H1 (cell line): ENCODE measurements around the gene GFY.

ENCODE experiments used
- BCL11A ChIP-seq, 2 experiments: IDR thresholded peaks; one replicate each; pipeline ENCODE4 v1.6.1; 2011; ENCODE audit warnings: low read depth in 2 of 2, low read length in 2 of 2, mild to moderate bottlenecking in 2 of 2
- CEBPB ChIP-seq: IDR thresholded peaks from 2 replicates; pipeline ENCODE4 v1.6.1; 2012; ENCODE audit warnings: low read depth, low read length
- CHD2 ChIP-seq: IDR thresholded peaks from 2 replicates; pipeline ENCODE4 v1.6.1; 2012; ENCODE audit warnings: low read length, improper control_type of control experiment
- EGR1 ChIP-seq: IDR thresholded peaks from 2 replicates; pipeline ENCODE4 v1.6.1; 2011; ENCODE audit warnings: low read depth, low read length, borderline replicate concordance
- EP300 ChIP-seq, 2 experiments: IDR thresholded peaks; 1 replicate in 1 of 2; 2 replicates in 1 of 2; pipeline ENCODE4 v1.6.1; 2011 to 2012; ENCODE audit warnings: low read depth in 2 of 2, low read length in 2 of 2, mild to moderate bottlenecking in 2 of 2, borderline replicate concordance in 1 of 2, inconsistent platforms in 1 of 2, moderate library complexity in 1 of 2
- EZH2 ChIP-seq: fragments of 200-600 bp; sonication (generic); IDR thresholded peaks from 2 replicates; pipeline ENCODE4 v1.7.1; 2012; ENCODE audit warnings: low read depth, mild to moderate bottlenecking, moderate library complexity, low read length, inconsistent platforms; ENCODE audit not compliant: severe bottlenecking
- RNF2 ChIP-seq: fragments of 200-900, 300-1000 bp; sonication (generic); IDR thresholded peaks from 2 replicates; pipeline ENCODE4 v1.7.1; 2016; ENCODE audit warnings: borderline replicate concordance, low read depth, mild to moderate bottlenecking, antibody characterized with exemption, low read length; ENCODE audit not compliant: poor library complexity, severe bottlenecking; ENCODE audit errors: missing control alignments
- SP2 ChIP-seq: IDR thresholded peaks from 2 replicates; pipeline ENCODE4 v1.6.1; 2012; ENCODE audit warnings: mild to moderate bottlenecking, low read length, inconsistent platforms
- YY1 ChIP-seq: IDR thresholded peaks from 2 replicates; pipeline ENCODE4 v1.6.1; 2011; ENCODE audit warnings: low read depth, mild to moderate bottlenecking, low read length
- TF ChIP-seq, protein P1 (sequence below), 3 experiments: IDR thresholded peaks; 1 replicate in 2 of 3; 2 replicates in 1 of 3; pipeline versions ENCODE4 v1.5.1 to v1.6.1; 2011; ENCODE audit warnings: low read length in 3 of 3, mild to moderate bottlenecking in 3 of 3, inconsistent platforms in 2 of 3, low read depth in 1 of 3, moderate library complexity in 1 of 3; ENCODE audit not compliant: insufficient read depth in 1 of 3; ENCODE audit errors: control extremely low read depth in 1 of 3
- TF ChIP-seq, protein P2 (sequence below): IDR thresholded peaks from 2 replicates; pipeline ENCODE4 v1.6.1; 2011; ENCODE audit warnings: low read depth, mild to moderate bottlenecking, low read length; ENCODE audit not compliant: insufficient read depth
- TF ChIP-seq, protein P3 (sequence below): IDR thresholded peaks from 2 replicates; pipeline ENCODE4 v1.6.1; 2011; ENCODE audit warnings: low read length, improper control_type of control experiment

DNA sequence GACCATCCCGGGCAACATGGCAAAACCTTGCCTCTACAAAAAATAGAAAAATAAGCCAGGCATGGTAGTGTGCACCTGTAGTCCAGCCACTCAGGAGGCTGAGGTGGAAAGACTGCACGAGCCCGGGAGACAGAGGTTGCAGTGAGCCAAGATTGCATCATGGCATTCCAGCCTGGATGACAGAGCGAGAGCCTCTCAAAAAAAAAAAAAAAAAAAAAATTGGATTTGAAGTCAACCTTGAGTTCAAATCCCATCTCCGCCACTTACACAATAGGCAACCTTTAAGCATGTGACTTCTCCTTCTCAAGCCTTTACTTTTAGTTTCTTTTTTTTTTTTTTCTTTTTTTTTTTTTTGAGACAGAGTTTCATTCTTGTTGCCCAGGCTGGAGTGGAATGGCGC lies 25.2 kb upstream of the GFY start:
- TF ChIP-seq, protein P1, sequence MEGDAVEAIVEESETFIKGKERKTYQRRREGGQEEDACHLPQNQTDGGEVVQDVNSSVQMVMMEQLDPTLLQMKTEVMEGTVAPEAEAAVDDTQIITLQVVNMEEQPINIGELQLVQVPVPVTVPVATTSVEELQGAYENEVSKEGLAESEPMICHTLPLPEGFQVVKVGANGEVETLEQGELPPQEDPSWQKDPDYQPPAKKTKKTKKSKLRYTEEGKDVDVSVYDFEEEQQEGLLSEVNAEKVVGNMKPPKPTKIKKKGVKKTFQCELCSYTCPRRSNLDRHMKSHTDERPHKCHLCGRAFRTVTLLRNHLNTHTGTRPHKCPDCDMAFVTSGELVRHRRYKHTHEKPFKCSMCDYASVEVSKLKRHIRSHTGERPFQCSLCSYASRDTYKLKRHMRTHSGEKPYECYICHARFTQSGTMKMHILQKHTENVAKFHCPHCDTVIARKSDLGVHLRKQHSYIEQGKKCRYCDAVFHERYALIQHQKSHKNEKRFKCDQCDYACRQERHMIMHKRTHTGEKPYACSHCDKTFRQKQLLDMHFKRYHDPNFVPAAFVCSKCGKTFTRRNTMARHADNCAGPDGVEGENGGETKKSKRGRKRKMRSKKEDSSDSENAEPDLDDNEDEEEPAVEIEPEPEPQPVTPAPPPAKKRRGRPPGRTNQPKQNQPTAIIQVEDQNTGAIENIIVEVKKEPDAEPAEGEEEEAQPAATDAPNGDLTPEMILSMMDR (IDR thresholded peaks at IDR 0.05; ENCODE audit: control extremely low read depth in 1 of 3, insufficient read depth in 1 of 3, low read depth in 1 of 3, low read length in 3 of 3): no peak
- peak; percentile 54; the same call in 1 of the 2 replicates for TF ChIP-seq CEBPB
- TF ChIP-seq, protein P2, sequence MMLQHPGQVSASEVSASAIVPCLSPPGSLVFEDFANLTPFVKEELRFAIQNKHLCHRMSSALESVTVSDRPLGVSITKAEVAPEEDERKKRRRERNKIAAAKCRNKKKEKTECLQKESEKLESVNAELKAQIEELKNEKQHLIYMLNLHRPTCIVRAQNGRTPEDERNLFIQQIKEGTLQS: 0 out of 2 replicates have a peak, but pooled peaks have one; percentile 19
- TF ChIP-seq EGR1: no peak
- no peak for TF ChIP-seq CHD2
- no peak for TF ChIP-seq BCL11A (IDR thresholded peaks at IDR 0.05; ENCODE audit: low read depth in 2 of 2, low read length in 2 of 2)
- TF ChIP-seq, protein P3, sequence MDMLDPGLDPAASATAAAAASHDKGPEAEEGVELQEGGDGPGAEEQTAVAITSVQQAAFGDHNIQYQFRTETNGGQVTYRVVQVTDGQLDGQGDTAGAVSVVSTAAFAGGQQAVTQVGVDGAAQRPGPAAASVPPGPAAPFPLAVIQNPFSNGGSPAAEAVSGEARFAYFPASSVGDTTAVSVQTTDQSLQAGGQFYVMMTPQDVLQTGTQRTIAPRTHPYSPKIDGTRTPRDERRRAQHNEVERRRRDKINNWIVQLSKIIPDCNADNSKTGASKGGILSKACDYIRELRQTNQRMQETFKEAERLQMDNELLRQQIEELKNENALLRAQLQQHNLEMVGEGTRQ: no peak
- no peak for TF ChIP-seq YY1
- no peak for TF ChIP-seq EP300 (IDR thresholded peaks at IDR 0.05; ENCODE audit: borderline replicate concordance in 1 of 2, low read depth in 2 of 2, low read length in 2 of 2)
- no peak for TF ChIP-seq EZH2
- no peak for TF ChIP-seq SP2
- TF ChIP-seq RNF2: no peak
